Cardiac septum (tissue), 1 donor: ENCODE data around the gene OR5A1. TPM values are rescaled to one million over a fixed set of nuclear protein-coding genes. Genes with fewer than 3 reads are reported as not detected.

ENCODE experiments used
- DNase-seq: peaks from one replicate; pipeline ENCODE4 v3.0.0-alpha.2; 2020; ENCODE audit warnings: low spot score
- intact Hi-C: fragments of 100-400 bp; cut with DNase I; formaldehyde crosslinking; loops from one replicate; pipeline ENCODE4 v1.14.0; 2022
- total RNA-seq: library from RNA; stranded (reverse); fragmentation: NEBNext Ultra II Directional; extraction: Animal tissue kit (Norgen Biotek cat#: 25700); gene quantifications from one replicate; pipeline ENCODE4 v1.2.1, GENCODE V29; 2021
- donor health status: DM: no; HTN: no; CAD: no.

The OR5A1 gene
- total RNA-seq, 1 donor from 2014 or later, result not detected

DNA sequence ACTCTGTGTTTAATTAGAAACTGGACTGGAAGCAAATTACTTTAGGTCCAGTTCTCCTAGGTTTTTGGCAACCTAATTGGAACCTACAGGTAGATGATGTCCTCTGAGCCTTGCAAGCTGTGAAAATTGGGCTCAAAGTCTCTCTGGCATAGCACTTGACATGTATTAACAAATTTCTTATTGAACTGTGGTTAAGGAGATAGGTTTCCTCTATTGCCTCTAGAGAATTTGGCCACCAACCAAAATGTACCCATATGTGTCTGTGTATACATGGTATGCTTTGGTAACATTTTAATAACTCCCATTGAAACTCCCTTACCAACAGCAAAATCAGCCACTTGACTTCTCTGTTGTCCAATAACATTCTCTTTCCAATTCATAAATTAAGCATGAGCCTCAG lies 36.7 kb downstream of the OR5A1 start, which contains the start of gene OR4D10:
TSS of gene OR4D10 (plus strand) at position 301 of the 400 bp plus-strand sequence. CDS start 4,115 bp downstream, outside the sequence.
- no peak for DNase-seq
- intact Hi-C loops, result no loop called here

DNA sequence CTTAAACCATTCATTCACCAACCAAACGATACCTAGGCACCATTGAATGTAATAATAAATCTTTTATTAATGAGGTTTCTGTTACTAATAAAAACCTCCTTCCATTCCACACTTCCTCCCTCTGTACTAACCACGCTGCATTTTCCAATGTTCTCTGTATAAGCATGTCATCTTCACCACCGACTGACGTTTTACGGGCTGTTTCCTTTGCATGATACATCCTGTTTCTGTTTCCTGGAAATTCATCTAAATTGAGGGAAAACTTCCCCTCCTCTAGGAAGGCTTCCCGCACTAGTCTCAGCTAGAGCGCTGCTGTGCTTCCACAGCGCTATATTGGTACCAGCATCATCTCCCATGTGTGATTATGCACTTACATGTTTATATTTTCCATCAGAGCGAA lies 38.9 kb downstream of the OR5A1 start:
- DNase-seq, result no peak
- intact Hi-C loops, result no loop called here

DNA sequence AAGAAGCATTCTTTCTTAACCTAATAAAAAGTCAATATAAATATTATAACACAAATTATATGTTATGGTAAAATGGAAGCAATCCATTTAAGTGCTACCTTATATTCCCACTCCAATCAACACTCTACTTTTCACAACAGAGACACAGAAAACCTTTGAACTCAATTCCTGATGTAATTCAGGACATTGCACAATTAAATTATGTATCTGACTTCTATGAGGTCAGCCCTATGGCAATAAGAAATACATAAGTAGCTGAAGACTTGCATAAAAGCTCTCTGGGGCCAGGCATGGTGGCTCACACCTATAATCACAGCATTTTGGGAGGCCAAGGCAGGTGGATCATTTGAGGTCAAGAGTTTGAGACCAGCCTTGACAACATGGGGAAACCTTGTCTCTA lies 43.6 kb downstream of the OR5A1 start:
- no peak for DNase-seq
- intact Hi-C loops, result no loop called here

DNA sequence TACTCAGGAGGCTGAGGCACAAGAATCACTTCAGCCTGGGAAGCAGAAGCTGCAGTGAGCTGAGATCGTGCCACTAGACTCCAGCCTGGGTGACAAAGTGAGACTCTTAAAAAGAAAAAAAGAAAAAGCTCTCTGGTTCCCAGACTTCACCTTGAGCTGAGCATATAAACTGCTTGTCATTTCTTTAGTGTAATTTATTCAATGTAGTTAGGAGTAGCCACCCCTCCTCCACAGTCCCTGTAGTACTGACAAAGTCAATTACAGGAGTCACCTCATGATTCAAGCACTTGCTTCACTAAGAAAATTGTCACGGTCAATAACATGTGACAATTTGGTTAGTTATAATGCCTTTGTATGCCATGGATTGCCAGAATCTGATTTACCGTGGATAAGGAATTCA lies 44.1 kb downstream of the OR5A1 start:
- no peak for DNase-seq
- intact Hi-C loops, result no loop called here

Other genes starting within 250 kb of the OR5A1 start
- gene MPEG1, start 223.5 kb upstream of the OR5A1 start, total RNA-seq, result 4.3 TPM
- gene OR5AN1, start 77.6 kb upstream of the OR5A1 start, total RNA-seq, result not detected
- not detected for gene OR5A2, start 10.1 kb upstream of the OR5A1 start, total RNA-seq
- gene OR4D6, start 20.5 kb downstream of the OR5A1 start, total RNA-seq, result not detected
- gene OR4D10, start 36.8 kb downstream of the OR5A1 start, total RNA-seq, result not detected
- not detected for gene OR4D11, start 67.1 kb downstream of the OR5A1 start, total RNA-seq
- not detected for gene OR4D9, start 75.1 kb downstream of the OR5A1 start, total RNA-seq
- 35.1 TPM for gene OSBP, start 179.3 kb downstream of the OR5A1 start, total RNA-seq
- gene PATL1, start 232.6 kb downstream of the OR5A1 start, total RNA-seq, result 23.4 TPM